ENCODE results near the gene PSMD14. TPM values are rescaled to one million over a fixed set of nuclear protein-coding genes. Genes with fewer than 3 reads are reported as not detected.

The PSMD14 gene
- total and polyA plus RNA-seq, 2 donors (not counting 1 experiment from before 2014, with no cell fraction given), result 69.2 to 87.5 TPM

DNA sequence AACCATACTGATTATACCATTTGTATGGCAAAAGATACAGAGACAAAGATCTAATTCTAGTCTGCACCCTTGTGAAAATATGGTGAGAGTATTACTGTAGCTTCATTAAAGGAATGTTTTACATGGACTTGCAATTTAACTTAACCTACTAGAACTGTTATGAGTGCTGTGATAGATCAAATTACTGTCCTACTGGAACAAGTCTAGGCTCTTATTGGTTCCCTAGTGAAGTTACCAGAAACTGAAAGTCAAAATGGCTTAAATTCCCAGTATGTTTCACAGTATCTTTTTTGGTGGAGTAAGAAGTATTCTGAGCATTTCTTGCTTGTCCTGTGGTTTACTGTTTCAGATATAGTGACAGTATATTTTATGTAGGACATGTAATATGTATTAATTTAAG lies 104.1 kb downstream of the PSMD14 start:
- Histone ChIP-seq H2AFZ (ENCODE audit: low read length) (no peak overlapping the region), H3K9me3 (ENCODE audit: control insufficient read depth, insufficient read depth, low read depth, low read length) (no peaks in the 10 kb centered on the region), H3K4me2 (ENCODE audit: extremely low read depth, insufficient read depth, low read length) (no peak overlapping the region), H3K27ac (ENCODE audit: insufficient read depth, low read length) (no peak overlapping the region), H3K4me1 (ENCODE audit: control insufficient read depth, extremely low read depth, insufficient read depth, low read length) (no peaks in the 10 kb centered on the region), H4K20me1 (ENCODE audit: control insufficient read depth, extremely low read depth, insufficient read depth, low read length) (no peaks in the 10 kb centered on the region), H3K79me2 (ENCODE audit: control insufficient read depth, insufficient read depth, low read length) (no peaks in the 10 kb centered on the region), H3K9ac (ENCODE audit: insufficient read depth, low read length) (no peak overlapping the region), H3K4me3 (replicated peaks in 1 of 4; ENCODE audit: control extremely low read depth in 1 of 4, insufficient read depth in 1 of 4, low read depth in 3 of 4, low read length in 4 of 4) (no peak overlapping the region), H3K36me3 (ENCODE audit: control insufficient read depth, insufficient read depth, low read length) (no peaks in the 10 kb centered on the region), H3K27me3 (ENCODE audit: control insufficient read depth, insufficient read depth, low read length) (peaks cover 23% of the 10 kb centered on the region)
- TF ChIP-seq, protein P1, sequence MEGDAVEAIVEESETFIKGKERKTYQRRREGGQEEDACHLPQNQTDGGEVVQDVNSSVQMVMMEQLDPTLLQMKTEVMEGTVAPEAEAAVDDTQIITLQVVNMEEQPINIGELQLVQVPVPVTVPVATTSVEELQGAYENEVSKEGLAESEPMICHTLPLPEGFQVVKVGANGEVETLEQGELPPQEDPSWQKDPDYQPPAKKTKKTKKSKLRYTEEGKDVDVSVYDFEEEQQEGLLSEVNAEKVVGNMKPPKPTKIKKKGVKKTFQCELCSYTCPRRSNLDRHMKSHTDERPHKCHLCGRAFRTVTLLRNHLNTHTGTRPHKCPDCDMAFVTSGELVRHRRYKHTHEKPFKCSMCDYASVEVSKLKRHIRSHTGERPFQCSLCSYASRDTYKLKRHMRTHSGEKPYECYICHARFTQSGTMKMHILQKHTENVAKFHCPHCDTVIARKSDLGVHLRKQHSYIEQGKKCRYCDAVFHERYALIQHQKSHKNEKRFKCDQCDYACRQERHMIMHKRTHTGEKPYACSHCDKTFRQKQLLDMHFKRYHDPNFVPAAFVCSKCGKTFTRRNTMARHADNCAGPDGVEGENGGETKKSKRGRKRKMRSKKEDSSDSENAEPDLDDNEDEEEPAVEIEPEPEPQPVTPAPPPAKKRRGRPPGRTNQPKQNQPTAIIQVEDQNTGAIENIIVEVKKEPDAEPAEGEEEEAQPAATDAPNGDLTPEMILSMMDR (conservative IDR thresholded peaks at IDR 0.05 in 1 of 2, IDR thresholded peaks at IDR 0.05 in 1 of 2; ENCODE audit: low read depth in 1 of 2, low read length in 2 of 2), result no peak
- TF ChIP-seq EZH2 (IDR thresholded peaks at IDR 0.05; ENCODE audit: low read length, missing control alignments), result no peak
- DNase-seq (ENCODE audit: low read depth in 2 of 2), result peak; percentile 29 to 47

DNA sequence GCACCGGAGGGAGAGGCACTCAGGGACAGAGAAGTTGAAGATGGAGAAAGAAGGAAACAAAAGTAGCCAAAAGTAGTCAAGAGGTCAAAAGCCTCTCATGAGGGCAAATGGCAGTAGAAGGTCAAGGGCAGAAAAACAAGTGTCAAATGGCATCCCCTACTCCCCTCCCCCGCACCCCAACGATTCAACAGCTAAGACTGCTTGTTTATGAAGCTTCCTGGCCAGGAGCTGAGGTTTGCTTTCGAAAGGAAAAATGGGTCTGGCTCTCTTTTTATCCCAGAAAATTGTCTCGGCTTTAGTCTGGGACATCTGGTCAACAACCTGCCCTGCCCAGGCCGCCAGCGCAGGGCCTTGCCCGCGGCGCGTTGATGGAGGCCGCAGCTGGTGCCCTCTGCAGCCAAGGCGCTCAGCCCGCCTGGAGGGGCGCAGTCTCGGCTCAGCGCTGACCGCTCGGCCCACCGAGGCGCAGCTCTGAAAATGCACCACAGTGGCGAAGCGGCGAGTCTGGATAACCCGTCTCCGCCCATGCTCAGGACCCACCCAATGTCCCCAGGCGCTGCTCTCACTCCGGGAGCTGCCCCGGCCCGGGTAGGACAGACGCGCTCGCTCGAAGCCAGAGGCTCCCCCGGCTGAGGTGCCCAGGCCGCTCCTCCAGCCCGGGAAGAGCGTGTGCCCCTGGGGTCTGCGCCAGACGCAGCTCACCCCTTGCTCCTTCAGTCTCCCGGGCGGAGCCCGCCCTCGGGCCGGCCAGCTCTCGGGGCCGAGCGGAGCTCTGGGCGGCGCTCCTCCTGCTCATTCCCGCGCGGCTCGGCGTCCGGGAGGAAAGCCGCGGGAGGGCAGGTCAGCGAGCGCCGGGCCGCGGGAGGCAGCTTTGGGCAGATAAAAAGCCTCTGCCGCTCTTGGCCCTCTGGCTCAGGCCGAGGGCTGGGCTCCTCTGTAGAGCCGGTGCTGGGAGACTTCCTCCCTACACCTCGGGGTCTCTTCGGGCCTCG lies 106.1 kb downstream of the PSMD14 start:
- peak overlapping the region; percentile 43 for H2AFZ ChIP-seq (ENCODE audit: low read length)
- no peak overlapping the region for H3K27ac ChIP-seq (ENCODE audit: insufficient read depth, low read length)
- no peaks in the 10 kb centered on the region for H3K79me2 ChIP-seq (ENCODE audit: control insufficient read depth, insufficient read depth, low read length)
- H3K4me1 ChIP-seq (ENCODE audit: control insufficient read depth, extremely low read depth, insufficient read depth, low read length), result no peaks in the 10 kb centered on the region
- DNase-seq (ENCODE audit: low read depth in 2 of 2), result peak; percentile 26 to 41
- peak overlapping the region; percentile 82 for H3K4me2 ChIP-seq (ENCODE audit: extremely low read depth, insufficient read depth, low read length)
- peak overlapping the region; percentile 24 for H3K9ac ChIP-seq (ENCODE audit: insufficient read depth, low read length)
- no peaks in the 10 kb centered on the region for H4K20me1 ChIP-seq (ENCODE audit: control insufficient read depth, extremely low read depth, insufficient read depth, low read length)
- no peak for TF ChIP-seq EZH2 (IDR thresholded peaks at IDR 0.05; ENCODE audit: low read length, missing control alignments)
- TF ChIP-seq, protein P1 (conservative IDR thresholded peaks at IDR 0.05 in 1 of 2, IDR thresholded peaks at IDR 0.05 in 1 of 2; ENCODE audit: low read depth in 1 of 2, low read length in 2 of 2), result peak in 1 of 2 donors; percentile 13
- peaks cover 43% of the 10 kb centered on the region for H3K27me3 ChIP-seq (ENCODE audit: control insufficient read depth, insufficient read depth, low read length)
- H3K36me3 ChIP-seq (ENCODE audit: control insufficient read depth, insufficient read depth, low read length), result no peaks in the 10 kb centered on the region
- H3K9me3 ChIP-seq (ENCODE audit: control insufficient read depth, insufficient read depth, low read depth, low read length), result no peaks in the 10 kb centered on the region
- peak overlapping the region; percentile 38 to 58 (median 40) for H3K4me3 ChIP-seq (replicated peaks in 1 of 4; ENCODE audit: control extremely low read depth in 1 of 4, insufficient read depth in 1 of 4, low read depth in 3 of 4, low read length in 4 of 4)

Measured in fibroblast of lung (primary cell).